AG20443 (cell line): ENCODE measurements around the gene DIABLO.
"Not testable (repeated sequence)": the region's sequence is repeated elsewhere in the genome, so short reads cannot be mapped to it uniquely, and the experiment has no call there.

Source experiments
- DNase-seq: peaks from one replicate; pipeline ENCODE4 v3.0.0; 2012; ENCODE audit warnings: low spot score, mixed read lengths

The DIABLO gene

DNA sequence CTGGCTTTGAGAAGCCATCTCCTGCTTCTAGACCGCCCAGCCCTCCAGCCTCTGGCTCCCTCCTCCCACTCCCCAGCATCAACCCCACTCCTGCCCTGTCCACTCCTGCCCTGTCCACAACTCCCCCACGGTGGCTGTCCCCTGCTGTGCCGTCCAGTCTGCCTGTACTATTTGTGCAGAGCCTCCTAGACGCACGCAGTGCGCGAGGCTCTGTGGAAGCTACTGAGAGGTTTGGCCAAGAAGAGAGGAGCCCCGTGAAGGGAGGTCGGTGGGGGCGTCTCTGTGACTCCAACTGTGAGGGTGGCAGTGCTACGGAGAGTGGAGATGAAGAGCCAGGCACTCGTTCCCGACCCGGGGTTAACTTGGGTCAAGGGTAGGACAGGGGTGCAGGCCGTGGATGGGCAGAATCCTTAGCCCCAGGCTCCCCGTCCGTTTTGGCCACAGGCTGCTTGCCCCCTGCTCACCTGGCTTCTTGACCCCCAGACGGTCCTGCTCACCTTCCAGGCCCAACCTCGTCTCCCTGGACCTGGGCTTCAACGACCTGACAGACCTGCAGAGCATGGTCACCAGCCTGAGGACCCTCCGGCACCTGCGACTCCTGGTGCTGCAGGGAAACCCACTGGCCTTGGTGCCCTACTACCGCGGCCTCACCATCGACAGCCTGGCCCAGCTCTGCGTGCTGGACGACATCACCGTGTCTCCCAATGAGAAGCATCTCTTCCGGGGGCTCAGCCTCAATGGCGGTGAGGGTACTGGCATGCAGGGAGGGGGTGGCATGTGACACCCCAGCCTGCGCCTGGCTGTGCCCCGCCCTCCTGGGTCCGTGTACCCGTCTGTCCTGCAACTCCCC lies 36.0 kb downstream of the DIABLO start:
- no peak for DNase-seq

DNA sequence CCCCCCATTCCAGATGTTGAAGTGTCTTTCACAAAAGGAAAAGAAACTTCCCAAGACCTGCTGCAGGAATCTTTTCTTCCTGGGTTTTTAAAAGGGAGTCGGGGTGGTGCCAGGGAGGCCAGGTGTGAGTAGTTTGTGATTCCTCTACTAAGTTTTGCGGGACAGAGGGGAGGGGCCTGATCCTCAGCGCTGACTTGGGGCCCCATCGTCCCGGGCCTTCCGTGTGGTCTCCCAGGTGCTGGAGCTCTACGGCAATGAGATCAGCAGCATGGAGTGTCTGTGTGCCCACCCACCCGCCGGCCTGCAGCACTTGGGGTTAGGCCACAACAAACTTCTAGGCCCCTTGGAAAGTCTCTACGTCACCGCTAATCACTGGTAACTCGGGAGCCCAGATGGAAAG lies 38.4 kb downstream of the DIABLO start:
- no peak for DNase-seq

DNA sequence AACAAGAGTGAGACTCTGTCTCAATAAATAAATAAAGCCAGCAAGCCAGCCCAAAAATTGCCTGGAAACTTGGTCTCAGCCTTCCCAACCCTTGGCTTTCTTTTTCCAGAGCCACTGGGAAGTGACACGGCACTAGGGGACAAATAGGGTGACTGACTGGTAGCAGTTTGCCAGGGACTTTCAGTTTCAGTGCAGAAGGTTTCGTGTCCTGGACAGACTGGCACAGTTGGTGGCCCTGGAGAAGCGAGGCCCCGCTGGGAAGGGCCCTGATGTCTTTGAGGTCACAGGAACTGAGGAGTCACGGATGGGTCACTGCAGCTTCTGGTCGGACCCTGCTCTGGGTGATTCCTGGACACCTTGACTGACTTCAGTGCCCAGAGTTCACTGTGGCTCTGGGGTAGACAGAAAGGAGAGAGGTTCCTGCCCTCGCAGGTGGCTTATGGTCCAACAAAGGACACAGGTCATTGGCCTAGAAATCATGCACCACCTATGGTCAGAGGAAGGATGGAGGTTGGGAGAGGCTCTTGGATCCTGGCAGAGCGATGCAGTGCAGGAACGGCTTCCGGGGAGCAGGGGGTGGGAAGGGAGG lies 40.3 kb downstream of the DIABLO start:
- DNase-seq, result no peak

DNA sequence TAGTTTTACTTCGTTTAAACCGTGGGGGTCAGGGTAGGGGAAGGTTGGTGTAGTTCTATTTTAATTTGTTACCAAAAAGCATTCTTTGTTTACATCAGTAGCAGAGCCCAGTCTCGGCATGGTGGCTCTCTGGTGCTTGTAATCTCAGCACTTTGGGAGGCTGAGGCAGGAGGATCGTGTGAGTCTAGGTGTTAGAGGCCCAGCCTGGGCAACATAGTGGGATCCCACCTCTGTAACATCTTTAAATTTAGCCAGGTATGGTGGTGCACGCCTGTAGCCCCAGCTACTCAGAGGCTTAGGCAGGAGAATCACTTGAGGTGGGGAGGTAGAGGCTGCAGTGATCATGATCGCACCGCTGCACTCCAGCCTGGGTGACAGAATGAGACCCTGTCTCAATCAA lies 40.8 kb downstream of the DIABLO start:
- DNase-seq, result no peak

DNA sequence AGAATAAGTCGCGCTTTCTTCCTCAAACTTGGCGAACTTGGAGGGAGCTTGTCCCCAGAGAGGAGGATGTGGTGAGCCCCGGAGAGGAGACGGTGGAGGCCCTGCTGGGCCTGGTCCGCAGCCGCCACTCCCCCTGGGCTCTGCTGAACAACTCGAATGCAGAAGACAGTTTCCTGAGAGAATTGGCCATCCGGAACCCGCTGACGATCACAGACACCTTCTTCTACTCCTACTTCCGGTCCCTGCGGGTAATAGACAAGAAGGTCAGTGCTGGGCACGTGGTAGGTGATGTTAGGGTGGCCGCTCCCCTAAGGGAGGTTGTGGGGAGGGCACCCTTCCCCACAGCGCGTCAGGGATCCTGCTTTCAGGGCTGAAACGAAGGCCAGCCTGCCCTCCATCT lies 41.3 kb downstream of the DIABLO start:
- no peak for DNase-seq

DNA sequence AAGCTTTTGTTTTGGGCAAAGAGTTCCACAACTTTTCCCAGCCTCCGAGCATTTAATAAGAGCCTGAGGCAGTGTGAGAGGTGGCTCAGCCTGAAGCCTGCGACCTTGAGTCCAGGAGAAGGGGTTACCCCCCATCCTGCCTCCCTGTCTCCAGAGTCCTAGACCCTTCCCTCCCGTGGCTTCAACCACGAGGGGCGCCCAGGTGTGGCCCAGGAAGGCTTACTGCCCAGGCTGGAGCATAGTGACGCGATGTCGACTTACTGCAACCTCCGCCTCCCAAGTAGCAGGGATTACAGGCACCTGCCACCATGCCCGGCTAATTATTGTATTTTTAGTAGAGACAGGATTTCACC lies 42.3 kb downstream of the DIABLO start:
- DNase-seq, result no peak

DNA sequence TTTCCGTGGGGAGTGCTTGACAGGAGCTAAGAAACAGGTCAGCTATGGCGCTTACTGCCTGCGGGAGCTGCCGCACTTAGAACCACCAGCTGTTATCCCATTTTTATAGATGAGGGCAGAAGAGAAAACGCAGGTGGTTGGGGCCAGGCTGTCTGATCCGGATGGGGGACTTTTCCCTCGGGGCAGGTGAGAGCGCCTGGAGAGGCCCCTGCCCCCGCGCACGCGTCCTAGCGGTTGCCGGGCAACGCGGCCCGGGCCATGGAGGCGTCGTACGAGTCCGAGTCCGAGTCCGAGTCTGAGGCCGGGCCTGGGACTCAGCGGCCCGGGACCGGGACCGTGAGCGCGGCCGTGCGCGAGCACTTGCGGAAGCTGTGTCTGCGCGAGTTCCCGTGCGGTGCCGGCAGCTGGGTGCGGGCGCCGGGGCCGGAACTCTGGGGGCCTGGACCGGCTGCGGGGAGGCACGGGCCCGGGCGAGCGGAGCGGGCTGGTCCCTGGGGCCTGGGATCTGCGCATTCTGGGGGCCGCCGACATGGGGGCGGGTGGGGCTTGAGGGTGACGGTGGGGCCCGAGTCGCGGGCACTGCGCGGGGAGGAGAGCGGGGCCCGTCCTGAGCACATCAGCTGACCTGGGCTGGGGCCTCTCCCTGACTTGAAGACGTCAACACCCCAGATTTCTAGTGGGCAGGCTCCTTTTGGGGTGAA lies 42.8 kb downstream of the DIABLO start, which contains the start of gene LRRC43:
Gene LRRC43, plus strand, starts transcription at position 237 of the 701 bp plus-strand sequence. Its CDS starts 22 bp downstream, at position 259.
- DNase-seq, result peak; percentile 84

DNA sequence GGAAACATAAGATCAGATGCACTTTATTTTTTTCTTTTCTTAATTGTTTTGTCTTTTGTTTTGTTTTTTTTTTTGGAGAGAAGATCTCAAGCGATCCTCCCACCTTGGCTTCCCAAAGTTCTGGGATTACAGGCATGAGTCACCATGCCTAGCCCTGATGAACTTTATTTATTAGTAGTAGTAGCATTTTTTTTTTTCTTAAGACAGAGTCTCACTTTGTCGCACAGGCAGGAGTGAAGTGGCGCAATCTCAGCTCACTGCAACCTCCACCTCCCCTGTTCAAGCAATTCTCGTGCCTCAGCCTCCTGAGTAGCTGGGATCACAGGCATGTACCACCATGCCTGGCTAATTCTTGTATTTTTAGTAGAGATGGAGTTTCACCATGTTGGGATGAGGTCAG lies 49.4 kb downstream of the DIABLO start:
- DNase-seq, result not testable (repeated sequence)

DNA sequence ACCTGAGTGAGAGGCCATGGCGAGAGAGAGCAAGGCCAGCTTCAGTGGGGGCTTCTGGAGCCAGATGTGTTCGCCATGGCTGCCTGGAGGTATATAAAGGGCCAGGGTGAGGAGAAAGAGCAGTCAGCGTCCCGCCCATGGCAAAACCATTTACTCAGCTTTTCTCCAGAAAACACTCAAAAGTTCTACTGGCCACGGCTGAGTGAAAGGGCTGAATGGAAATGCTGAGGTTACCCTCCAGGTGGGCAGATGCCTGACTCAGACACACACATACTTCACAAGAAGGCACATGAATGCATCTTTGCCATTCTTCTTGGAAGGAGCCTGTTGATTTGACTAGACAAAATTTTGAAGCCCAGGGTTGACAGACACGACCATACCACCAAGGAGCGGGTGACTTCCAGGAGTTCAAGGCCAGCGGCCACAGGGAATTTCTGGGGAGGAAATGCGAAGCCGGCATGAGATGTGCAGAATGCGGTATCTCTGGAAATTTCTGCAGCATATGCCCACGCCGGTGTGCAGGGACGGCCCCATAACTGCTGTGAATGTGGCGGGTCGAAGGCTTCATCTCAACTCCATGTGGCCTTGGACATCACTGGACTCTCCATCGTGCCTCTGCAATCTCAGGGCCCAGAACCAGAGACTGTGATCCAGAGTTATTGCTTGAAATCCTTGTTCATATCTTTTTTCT lies 51.6 kb downstream of the DIABLO start, which contains the start of gene IL31:
Gene IL31, minus strand, starts transcription at position 67 of the 691 bp plus-strand sequence. Its CDS starts 49 bp downstream, at position 18.
- no peak for DNase-seq

DNA sequence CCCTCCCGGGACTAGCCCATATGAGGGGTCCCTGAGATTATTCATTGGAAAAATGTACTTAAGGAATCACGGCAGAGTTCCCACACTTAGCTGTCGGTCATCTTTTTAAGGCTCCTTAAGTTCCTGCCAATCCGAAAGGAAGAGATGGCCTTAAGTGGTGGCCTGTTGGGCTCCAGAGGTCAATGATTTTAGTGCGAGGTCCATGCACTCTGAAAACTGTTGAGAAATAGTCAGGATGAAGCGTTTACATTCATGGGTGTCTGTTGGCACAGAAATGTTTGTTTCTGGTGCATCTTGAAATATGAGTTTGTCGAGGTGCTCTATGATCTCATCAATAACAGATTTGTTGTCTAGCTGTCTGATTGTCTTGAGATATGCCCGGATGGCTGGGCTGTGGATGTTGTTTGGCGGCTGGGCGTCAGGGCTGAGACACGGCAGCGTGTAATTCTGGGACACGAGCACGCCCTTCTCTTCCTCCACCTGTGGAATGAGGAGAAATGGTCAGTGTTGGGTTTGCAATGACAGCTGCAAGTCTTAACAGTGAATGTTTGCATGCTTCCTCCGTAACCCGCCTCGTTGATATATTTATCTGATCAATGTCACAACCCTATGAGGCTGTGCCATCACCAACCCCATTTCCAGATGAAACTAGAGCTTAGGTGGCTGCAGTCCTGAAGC lies 53.5 kb downstream of the DIABLO start:
- DNase-seq, result no peak

DNA sequence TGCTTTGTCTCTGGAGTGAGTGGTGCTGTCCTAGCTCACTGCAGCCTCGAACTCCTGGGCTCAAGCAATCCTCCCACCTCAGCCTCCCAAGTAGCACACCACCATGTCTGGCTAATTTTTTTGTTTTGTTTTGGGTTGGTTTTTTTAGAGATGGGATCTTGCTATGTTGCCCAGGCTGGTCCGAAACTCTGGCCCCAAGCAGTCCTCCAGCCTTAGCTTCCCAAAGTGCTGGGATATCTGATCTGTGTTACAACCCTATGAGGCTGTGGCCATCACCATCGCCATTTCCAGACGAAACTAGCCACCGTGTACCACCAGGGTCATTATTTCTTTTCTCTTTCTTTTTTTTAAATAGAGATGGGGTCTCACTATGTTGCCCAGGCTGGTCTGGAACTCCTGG lies 54.5 kb downstream of the DIABLO start:
- DNase-seq, result no peak

DNA sequence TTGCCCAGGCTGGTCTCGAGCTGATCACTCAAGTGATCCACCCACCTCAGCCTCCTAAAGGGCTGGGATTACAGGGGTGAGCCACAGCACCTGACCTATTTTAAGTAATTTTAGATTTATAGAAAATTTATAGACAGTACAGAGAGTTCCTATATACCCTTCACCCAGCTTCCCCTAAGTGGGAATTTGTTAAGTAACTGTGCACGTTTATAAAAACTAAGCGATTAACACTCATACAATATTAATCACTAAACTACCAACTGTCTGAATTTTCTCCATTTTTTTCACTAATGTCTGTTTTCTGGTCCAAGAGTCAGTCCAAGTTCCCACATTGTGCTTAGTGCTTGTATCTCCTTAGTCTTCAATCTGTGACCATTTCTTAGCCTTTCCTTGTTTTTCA lies 57.4 kb downstream of the DIABLO start:
- no peak for DNase-seq

DNA sequence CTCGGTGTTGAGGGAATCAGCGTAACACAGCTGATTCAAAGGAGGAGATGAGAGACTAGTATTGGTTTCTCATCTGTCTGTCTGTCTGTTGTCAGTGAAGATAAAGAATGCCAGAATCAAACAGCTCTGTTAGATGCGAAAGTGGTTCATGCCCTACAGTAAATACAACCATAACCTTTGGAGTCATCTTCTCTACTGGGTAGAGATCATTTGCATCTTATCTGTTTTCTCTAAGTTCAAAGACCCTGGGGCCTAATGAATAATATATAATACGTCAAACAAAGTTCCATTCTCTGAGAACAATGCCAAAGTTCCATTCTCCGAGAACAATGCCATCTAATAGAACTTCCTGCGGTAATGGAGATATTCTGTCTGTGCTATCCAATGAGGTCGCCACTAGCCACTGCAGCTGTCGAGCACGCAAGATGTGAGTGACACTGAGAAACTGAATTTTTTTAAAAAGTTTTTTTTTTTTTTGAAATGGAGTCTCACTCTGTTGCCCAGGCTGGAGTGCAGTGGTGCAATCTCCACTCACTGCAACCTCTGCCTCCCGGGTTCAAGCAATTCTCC lies 58.4 kb downstream of the DIABLO start:
- no peak for DNase-seq

DNA sequence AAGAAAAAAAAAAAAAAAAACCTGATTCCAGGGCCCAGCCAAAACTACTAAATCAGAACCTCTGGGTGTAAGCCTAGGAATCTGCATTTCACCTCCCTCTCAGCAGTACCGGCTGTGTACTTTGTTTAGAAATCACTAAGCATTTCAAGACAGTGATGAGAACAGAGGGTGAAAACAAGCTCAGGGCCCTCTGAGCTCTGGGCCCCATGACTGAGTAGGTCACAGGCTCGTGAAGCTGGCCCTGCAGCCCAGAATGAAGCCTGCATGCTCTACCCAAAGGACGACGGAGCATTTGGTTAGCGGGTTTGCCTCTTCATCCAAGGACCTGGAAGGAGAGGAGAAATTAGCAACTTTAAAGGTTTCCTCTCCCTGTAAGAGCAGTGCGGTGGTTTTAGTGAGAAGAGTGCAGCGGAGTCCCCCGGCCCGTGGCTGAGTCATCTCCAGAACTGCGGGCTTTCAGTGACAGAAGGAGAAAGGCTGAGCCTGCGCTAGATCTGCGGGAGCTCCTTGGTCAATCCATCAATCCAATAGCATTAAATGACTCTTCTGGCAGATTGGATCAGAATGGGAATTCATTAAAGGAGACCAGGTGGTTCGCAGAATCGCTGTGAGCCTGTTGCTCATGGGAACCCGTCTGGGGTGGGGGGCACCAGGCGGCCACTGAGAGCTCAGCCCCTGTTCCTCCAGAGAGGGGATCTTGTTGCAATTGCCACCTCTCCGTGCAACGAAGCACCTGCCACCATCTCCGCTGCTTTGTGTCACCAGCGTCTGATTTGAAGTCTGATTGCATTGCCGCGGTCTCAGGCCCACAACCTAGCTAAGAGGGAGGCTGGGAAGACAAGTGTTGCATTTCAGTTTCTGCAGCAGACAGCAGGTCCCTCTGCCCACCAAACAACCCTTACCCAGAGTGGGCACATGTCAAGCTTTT lies 59.2 kb downstream of the DIABLO start:
- DNase-seq, result no peak

DNA sequence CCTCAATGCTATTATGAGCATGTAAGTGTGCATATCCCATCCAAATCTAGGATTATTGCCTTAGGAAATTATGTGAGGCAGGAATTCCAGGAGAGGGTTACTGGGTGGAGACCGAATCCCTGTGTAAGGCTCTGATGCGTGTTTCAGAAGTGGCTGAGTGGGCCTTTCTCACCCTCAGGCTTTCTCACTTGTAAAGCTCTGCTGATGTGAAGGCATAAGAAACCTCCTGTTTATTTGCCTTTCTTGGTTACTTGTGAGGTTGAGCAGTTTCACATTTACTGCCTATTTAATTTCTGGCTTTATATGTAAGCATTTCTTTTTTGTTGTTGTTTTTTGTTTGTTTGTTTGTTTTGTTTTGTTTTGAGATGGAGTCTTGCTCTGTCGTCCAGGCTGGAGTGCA lies 62.9 kb downstream of the DIABLO start:
- DNase-seq, result no peak

DNA sequence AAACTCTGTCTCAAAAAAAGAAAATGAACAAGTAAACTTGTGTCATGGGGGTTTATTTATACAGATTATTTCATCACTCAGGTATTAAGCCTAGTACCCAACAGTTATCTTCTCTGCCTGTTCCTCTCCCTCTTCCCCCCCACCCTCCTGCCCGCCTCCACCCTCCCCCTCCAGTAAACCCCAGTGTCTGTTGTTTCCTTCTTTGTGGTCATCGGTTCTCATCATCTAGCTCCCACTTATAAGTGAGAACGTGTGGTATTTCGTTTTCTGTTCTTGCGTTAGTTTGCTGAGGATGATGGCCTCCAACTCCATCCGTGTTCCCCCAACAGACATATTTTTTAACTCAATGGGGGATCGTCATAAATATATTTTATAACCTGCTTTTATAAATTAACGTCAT lies 64.2 kb downstream of the DIABLO start:
- DNase-seq, result no peak

DNA sequence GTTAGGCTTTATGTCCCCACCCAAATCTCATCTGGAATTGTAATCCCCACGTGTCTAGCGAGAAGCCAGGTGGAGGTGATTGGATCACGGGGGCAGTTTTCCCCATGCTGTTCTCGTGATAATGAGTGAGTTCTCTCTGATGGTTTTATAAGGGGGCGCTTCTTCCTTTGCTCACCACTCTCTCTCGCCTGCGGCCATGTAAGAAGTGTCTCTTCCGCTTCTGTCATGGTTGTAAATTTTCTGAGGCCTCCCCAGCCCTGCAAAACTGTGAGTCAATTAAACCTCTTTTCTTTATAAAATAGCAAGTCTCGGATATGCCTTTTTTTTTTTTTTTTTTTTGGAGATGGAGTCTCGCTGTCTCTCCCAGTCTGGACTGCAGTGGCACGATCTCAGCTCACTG lies 65.1 kb downstream of the DIABLO start:
- no peak for DNase-seq

DNA sequence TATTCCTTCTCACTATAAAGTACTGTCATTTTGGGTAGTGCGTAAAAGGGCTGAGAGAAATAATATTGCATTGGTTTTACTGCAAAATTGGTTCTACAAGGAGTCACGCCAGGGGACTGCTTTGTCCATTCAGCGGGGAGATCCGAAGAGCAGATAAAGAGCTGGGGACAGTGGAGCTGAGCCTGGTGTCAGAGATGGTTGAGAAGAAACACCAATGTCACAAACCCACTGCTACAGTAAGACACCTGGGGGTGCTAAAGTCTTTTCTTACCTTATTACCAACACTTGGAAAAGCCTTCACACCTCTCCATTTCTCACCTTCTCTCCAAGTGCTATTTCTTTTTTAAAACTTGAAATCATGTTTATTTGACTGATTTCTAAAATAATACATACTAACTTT lies 66.0 kb downstream of the DIABLO start:
- DNase-seq, result no peak

DNA sequence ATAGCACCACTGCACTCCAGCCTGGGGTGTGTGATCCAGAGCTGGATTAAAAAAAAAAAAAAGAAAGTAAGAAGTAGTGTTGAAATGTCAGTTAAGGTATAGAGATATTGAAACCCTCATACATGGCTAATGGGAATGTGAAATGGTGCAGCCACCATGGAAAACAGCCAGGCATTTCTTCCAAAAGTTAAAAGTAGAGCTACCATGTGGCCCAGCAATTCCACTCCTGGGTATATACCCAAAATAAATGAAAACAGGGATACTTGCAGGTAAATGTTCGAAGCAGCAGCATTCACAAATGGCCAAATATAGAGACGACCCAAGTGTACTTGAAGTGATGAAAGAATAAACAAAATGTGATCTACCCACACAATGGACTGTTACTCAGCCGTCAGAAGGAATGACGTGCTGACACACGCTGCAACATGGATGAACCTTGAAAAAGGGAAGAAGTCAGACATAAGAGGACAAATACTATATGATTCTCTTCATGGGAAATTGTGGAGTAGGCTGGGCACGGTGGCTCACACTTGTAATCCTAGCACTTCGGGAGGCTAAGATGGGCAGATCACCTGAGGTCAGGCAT lies 67.1 kb downstream of the DIABLO start:
- DNase-seq, result no peak
